ENCODE results near the gene ZNFX1.
"Not testable (repeated sequence)": the region's sequence is repeated elsewhere in the genome, so short reads cannot be mapped to it uniquely, and the experiment has no call there.

ZNFX1 gene

DNA sequence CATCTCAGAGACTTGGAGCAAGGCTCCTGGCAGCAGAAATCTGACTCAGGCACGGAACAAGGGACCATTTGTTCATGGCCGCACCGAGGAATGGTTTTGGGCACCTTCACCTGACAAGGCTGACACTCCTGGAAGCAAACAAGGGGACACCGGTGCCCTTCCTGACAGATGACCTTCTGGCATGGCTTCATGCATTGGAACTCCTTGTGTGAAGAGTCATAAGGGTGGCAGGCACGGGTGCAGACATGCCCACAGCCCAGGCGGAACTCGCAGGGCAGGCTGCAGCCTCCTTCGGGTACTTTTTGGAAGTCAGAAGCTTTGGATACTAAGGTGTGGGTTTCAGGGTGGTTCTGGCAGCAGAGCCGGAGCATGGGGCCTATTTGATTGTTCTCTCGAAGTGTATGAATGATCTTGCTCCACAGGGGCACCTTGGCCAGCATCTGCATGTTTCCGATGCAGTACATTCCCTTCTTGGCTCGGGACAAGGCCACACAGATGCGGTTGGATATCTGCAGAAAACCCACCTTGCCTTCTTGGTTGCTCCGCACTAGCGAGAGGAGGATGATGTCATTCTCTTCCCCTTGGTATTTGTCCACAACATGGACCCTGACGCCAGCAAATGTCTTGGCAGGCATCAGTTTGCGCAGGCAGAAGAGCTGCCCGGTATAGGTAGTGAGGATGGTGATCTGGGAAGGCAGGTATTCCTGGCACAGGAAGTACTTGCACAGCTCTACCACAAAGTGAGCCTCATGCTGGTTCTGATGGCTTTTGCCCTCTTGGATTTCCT, 28.8 kb downstream of the ZNFX1 start:
- DNase-seq (ENCODE audit: low read depth in 2 of 2), result no peak

DNA sequence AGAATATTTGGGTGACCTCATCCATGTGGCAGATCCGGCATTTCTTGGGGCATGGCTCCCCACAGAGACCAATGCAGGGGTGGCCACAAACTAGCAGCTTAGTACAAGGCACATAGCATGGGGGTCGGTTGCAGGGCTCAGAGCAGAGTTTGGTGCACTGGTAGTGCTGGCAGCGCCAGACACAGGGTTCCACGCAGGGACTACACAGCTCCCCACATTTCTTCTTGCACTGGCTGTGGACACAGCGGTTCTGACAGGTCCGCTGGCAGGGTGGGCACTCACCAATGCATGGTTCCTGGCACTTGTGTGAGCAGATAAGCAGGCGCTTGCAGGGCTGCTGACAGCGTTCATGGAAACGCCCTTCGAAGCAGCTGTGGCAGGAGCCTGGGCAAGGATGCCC, 29.6 kb downstream of the ZNFX1 start:
- DNase-seq (ENCODE audit: low read depth in 2 of 2), result no peak

DNA sequence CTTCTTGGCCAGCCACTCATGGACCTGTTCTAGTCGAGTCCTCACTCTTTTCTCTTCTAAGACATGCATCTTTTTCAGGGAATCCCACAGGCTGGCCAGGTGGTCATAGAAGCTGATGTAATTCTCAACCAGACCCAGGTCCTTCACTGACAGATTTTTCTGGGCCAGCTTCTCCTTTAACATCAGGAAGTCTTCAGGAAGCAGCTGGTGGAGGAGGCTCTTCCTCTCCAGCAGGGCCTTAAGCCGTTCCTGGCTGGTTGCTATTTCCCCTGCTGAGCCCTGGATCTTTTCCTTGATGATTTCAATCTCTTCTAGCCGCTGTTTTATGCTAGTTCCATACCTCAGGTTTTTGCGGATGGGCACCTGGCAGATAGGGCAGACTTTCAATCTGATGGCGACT, 30.1 kb downstream of the ZNFX1 start:
- DNase-seq (ENCODE audit: low read depth in 2 of 2), result no peak

DNA sequence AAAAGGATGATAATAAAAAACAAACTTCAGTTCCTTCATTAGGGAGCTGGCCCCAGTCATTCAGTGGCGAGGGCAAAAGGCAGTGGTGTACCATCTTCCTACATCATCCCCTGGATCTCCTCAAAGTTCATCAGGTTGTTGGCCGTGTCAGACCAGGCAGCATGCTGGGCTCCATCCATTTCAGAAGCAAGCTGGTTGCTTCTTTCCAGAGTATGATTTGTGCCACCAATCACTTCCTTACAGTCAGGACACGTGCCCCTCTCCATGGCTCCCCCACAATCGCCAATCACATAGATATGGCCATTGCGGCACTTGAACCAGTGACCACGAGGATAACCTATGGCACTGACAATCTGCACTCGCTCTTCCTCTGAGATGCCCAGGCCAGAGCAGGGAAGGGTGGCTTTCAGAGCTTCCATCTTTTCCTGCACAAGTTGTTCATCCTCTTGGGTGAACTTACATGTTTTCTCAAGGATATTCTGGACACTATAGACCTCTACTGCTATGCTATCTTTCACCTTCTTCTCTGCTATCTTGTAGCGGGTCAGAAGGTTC, 30.6 kb downstream of the ZNFX1 start:
- no peak for DNase-seq (ENCODE audit: low read depth in 2 of 2)

DNA sequence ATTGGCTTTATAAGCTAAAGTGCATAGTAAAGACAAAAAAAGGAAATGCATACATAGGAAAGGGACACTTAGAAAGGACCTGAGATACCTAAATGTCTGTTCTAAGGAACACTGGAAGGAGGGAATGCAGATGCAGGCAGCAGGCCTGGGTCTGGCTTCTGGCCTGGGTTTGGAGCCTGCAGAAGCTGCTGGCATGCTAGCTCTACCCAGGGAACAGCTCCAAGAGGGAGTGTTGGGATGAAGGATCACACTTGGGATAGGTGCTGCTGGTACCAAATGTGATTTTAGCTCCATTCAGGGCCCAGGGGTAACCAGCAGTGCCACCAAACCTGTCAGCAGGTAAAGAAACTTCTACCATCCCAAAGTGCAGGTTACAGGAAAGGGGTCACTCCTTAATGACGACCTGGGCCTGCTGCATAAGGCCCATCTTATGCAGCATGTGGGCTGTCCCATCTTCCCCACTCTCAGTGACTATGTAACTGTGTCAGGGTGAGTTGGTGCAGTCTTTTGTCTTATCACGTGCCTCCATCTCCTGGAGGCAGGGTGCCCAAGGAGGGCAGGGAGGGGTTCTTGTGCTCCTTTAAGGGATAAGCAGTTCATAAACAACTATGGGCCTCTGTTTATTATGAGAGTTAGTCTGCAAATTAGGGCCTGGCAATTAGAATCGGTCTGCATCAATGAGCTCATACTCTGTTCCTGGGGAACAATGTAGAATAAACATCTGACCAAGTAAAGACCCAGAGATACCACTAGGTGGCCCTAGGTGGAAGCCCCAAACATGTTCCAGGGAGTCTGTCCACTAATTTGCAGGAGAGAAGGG, 31.7 kb downstream of the ZNFX1 start:
- DNase-seq (ENCODE audit: low read depth in 2 of 2), result no peak

DNA sequence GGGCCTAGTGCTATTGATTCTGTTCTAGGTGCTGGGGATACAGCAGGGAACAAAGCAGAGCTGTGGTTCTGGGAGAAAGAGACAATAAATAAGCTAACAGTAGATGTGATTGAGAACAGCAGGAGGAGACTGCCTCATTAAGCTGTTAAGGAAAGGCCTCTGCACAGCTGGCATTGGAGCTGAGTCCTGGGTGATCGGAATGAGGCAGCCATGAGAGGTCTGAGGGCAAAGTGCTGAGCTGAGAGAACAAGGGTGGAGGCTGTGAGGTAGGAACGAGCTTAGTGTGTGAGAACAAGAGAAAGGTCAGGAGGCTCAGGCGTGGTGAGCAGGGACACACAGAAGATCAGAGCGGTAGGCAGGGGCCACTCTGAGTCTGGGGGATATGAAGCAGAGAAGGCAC, 40.3 kb downstream of the ZNFX1 start:
- DNase-seq (ENCODE audit: low read depth in 2 of 2), result no peak

DNA sequence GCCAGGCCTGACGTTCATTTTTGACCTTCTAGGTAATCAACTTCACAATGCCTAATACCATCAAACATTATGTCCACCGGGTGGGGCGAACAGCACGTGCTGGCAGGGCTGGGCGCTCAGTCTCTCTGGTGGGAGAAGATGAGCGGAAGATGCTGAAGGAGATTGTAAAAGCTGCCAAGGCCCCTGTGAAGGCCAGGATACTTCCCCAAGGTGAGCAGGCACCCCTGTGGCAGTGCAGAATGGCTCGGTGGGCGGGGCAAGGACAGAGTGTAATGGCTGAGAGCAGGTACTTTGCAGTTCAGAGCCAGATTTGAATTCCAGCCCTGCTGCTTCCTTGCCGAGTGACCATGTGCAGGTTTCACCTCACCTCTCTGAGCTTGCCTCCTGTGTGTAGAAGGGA, 41.6 kb downstream of the ZNFX1 start:
- DNase-seq (ENCODE audit: low read depth in 2 of 2), result no peak

DNA sequence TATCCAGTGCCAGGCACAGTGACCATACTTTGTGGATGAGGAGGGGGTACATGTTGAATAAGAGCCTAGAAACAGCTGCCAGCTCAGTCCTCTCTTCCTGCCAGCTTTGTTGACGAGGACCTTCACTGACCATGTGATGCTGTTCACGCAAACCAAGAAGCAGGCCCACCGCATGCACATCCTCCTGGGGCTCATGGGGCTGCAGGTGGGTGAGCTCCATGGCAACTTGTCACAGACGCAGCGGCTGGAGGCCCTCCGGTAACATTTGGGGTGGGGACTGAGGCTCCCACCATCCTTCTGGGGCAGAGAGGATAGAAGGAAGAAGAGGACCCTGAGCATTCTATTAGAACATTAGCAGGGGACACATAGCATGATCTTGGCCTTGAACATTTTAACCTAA, 43.0 kb downstream of the ZNFX1 start:
- no peak for DNase-seq (ENCODE audit: low read depth in 2 of 2)

DNA sequence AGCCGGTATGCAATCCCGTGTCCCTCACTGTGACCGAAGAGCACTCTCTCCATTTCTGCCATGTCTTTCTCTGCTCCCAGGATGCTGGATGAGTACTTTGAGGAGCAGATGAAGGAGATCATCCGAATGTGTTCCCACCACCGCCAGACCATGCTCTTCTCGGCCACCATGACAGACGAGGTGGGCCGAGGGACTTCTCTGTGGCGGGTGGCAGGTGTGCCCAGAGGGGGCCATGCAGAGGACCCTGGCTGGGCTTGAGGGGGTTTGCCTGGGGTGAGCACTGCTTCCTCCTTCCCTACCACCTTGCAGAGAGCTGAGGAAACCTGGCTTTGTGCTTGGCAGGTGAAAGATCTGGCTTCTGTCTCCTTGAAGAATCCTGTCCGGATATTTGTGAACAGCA, 44.6 kb downstream of the ZNFX1 start:
- no peak for DNase-seq (ENCODE audit: low read depth in 2 of 2)

DNA sequence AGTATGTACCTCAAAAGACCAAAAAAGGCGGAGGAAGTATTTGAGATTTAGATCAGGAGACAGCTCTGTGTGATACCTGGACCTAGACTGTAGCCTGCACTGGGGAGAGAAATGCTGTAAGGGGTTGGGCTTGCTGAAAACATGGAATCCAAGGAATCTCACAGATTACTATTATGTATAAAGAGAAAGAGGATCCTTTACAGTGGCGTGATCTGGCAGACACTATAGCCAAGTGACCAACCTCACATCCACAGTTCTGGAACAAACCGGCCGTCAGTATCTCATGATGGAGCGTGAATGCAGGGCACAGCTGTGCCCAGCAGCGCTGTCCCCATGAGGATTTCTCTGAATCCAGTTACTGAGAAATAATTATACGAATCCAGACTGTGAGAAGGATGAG, 46.4 kb downstream of the ZNFX1 start:
- no peak for DNase-seq (ENCODE audit: low read depth in 2 of 2)

DNA sequence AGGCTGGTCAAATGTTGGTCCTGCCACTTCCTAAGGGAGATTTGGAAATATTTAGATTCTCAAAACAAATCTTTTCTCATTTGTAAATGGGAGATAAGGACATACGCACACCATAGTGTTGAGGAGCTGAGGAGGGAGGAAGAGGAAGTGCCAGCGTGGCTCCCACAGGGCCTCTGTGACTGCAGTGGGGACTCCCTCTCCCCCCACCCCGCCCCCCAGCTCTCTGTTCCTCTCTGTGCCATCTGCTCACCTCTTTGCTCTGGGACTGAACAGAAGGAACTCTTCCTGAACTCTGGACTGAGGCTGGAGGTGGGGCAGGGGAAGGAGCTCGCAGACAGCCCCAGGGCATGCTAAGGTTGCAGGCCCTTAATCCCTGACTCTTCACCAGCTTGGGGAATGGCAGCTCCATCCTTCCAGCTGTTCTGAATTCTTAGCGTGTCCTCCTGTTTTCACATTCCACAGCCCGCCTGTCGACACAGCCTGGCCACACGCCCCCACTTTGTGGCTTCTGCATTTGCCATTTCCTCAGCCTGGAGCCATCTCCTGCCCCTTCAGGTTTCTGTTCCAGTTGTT, 47.2 kb downstream of the ZNFX1 start:
- no peak for DNase-seq (ENCODE audit: low read depth in 2 of 2)

DNA sequence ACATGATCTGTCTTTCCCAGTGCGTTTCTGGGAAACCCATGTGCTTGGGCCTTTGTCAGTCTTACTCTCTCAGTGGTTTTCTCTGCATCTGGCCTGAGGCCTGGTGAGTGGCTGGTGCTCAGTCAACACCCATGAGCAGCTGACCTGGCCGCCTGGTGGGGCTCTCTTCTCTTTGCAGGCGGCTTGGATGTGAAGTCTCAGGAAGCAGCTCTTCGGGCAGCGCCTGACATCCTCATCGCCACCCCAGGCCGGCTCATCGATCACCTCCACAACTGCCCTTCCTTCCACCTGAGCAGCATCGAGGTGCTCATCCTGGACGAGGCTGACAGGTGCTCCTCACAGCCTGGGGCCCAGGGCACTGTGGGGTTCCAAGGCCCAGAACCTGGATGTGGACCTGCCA, 47.8 kb downstream of the ZNFX1 start:
- DNase-seq (ENCODE audit: low read depth in 2 of 2), result no peak

DNA sequence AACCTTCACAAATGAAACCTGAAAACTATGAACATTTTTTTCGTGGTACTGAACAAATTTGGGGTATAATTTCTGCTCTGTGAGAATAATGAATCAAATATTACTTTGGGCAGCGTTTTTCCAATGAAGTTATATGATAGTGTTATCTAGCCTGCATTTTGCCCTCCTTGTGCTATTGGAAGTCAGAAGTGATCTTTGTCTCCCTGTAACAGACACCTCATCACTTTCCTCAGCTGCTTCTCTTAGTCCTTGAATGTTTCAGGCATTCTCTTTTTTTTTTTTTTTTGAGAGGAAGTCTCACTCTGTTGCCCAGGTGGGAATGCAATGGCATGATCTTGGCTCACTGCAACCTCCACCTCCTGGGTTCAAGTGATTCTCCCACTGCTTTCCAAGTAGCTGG, 48.5 kb downstream of the ZNFX1 start:
- no peak for DNase-seq (ENCODE audit: low read depth in 2 of 2)

DNA sequence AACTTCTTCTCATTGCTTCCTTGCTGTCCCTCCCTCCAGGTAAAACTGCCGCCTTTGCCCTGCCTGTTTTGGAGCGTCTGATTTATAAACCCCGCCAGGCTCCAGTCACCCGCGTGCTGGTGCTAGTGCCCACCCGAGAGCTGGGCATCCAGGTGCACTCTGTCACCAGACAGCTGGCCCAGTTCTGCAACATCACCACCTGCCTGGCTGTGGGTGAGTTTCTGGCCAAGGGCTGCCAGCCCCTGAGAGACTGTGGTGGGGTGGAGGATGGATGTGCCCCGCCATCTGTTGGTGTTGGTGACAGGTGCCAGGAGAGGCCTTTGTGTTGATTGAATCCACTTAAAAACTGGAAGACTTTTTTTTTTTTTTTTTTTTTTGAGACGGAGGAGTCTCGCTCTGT, 49.2 kb downstream of the ZNFX1 start:
- DNase-seq (ENCODE audit: low read depth in 2 of 2), result no peak

DNA sequence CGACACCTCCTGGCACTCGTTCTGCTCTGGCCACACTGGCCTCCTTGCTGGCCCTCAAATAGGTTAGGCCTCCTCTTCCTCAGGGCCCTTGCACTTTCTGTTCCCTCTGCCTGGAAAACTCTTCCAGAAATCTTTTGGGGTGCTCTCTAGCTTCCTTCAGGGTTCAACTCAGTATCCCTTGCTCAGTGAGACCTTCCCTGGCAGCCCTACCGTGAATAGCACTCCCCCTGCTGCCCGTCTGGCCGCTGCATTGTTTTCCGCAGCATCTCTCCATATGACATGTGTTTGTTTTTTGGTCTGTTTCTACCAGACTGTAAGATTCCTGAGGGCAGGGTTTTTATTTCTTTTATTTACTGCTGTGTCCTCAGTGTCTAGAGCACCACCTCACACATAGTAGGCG, 52.0 kb downstream of the ZNFX1 start:
- no peak for DNase-seq (ENCODE audit: low read depth in 2 of 2)

DNA sequence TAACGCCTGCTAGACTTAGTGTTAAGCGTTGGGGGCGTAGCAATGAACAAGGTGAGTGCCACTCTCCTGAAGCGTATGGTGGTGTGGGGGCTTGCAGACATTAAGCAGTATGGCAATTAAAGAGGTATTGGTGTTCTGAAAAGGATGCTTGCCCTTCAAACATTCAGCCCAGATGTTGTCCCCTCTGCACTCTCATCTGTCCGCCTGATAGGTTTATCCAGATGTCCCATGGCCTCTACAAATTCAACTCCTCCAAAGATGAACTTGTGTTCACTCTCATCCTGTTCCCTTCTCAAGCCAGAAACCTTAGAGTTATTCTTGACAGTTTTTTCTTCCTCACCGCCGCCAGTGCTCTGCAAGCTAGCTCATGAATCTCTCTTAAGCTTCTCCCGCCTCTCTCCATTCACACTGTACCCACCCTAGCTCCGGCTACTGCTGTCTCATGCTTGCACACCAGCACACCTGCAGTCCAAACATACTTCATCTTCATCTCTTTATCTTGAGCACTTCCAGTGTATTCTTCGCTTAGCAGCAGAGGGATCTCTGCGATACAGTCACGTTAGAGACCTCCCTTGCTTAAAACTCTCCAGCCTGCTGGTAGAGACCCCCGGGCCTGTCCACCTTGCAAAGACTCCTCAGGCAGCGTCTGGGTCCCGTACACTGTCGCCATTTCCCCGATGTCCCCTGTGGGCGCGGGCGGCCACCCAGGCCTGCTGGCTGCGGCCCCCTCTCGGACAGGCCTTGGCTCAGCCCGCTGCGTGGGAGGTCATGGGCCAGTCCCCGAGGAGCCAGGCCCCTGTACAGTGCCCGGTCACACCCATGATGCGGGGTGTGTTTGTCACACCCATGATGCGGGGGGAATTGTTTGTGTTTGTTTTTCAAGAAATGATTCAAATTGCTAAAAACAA, 57.7 kb downstream of the ZNFX1 start:
- no peak for DNase-seq (ENCODE audit: low read depth in 2 of 2)

DNA sequence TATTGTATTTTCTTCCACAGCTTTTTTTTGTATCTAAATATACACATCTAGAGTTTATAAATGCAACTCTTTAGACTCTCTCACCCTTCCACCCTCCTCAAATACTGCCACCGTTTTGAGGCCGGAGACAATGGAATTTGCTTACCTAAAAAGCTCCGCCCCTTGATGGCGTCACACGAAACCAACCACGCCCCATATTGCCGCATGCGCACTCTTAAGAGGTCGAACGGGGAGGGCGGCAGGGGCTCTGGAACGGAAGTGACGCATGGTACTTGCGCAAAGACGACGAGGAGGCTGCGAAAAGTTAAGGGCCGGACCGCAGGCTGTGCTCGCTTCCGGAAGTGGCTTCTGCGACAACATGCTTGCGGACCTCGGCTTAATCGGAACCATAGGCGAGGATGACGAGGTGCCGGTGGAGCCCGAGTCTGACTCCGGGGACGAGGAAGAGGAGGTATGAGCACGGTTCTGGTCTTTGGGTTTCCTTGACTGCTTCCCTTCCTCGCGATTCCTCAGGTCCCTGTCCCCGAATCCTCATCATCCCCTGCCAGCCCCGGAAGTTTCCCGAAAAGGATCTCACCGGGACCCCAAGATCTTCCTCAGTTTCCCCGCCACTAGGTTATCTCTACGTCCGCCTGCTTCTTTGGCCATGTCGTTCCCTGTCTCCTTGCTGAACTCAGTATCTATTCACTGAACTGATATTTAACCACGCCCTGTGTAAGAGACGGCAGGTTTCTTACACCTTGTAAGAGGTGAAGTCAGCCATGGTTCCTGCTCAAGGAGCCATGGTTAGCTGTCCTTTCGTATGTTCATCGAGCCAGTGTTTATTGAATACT, 58.5 kb downstream of the ZNFX1 start, which contains the start of gene DDX27:
Gene DDX27 (plus strand): TSS at position 326 of the 833 bp plus-strand sequence. CDS start 33 bp downstream, at position 359.
- DNase-seq (ENCODE audit: low read depth in 2 of 2), result peak; percentile 91 to 96

DNA sequence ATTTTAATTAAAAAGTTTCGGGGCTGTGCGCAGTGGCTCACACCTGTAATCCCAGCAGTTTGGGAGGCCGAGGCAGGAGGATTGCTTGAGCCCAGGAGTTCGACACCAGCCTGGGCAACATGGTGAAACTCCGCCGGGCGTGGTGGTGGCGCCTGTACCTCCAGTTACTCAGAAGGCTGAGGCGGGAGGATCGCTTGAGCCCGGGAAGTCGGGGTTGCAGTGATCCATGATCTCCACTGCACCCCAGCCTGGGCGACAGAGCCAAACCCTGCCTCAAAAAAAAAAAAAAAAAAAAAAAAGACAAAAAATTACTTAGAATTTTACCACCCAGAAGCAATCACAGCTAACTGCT, 59.1 kb downstream of the ZNFX1 start:
- DNase-seq (ENCODE audit: low read depth in 2 of 2), result not testable (repeated sequence)

DNA sequence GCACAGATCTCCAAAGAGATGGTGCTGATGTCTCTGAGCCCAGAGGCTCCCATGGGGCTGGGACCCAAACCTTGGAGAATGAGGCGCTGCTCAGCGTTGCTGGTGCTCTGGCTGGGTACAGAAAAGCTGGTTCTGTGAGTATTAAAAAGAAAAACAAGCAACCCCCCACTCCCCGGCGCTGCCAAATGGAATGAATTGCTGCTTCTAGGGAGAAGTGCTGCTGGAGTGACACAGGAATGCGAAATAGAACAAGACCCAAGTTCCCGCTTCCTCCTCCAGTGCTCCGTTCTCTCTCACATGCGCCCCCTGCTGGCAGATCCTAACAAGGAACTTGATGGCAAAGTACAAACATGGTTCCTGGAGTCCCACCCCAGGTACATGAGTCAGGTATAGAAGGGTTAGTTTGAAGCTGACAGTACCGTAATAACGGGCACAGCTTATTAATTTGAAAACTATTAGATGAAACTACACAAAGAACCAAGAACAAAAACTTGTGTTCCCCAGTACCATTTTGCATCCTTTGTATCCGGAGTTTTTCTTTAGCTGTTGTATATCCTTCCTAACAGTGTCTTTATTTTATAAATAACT, 60.8 kb downstream of the ZNFX1 start:
- peak; percentile 79 to 81 for DNase-seq (ENCODE audit: low read depth in 2 of 2)

DNA sequence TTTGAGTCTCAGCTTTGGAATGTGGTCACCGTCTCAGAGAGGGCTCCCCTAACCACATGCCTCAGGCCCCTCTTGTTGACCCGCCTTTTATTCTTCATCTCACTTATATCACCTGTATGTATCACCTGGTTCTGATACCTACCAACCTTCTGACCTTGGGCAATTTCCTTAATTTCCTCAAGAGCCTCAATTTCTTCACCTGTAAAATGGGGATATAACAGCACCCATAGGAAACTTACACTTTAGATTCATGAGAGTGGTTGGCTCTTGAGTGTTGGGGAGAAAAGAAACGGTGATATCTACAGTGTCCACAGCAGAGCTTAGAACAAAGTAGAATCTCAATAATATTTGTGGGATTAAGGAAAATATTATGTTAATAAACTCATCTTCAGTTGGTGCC, 62.6 kb downstream of the ZNFX1 start:
- DNase-seq (ENCODE audit: low read depth in 2 of 2), result no peak

Data from stimulated activated CD8-positive, alpha-beta memory T cell treated with anti-CD3 and anti-CD28 coated beads, Interleukin-15, amount 100 ng/mL, for 48 hours (primary cell).